Left ventricle myocardium inferior (tissue), 1 donor: ENCODE measurements around the gene SIX2. TPM values are rescaled to one million over a fixed set of nuclear protein-coding genes. Genes with fewer than 3 reads are reported as not detected.

Experiments
- DNase-seq: peaks from one replicate; pipeline ENCODE4 v3.0.0-alpha.2; 2020
- H3K27ac ChIP-seq: fragments of 200-600 bp; replicated peaks from 2 replicates; pipeline ENCODE4 v1.8.0; 2021
- H3K27me3 ChIP-seq: fragments of 200-600 bp; 2 replicates; pipeline ENCODE4 v1.8.0; 2021; ENCODE audit warnings: low read depth
- H3K36me3 ChIP-seq: fragments of 200-600 bp; 2 replicates; pipeline ENCODE4 v1.8.0; 2021
- H3K4me1 ChIP-seq: fragments of 200-600 bp; 2 replicates; pipeline ENCODE4 v1.8.0; 2021
- H3K4me3 ChIP-seq: fragments of 200-600 bp; 2 replicates; pipeline ENCODE4 v1.8.0; 2021; ENCODE audit warnings: mild to moderate bottlenecking, moderate library complexity
- H3K9me3 ChIP-seq: fragments of 200-600 bp; replicated peaks from 2 replicates; pipeline ENCODE4 v1.8.0; 2021
- CTCF ChIP-seq: fragments of 200-600 bp; IDR thresholded peaks from 2 replicates; pipeline ENCODE4 v1.8.0; 2021; ENCODE audit warnings: antibody characterized with exemption, mild to moderate bottlenecking, borderline replicate concordance
- intact Hi-C: fragments of 100-400 bp; cut with micrococcal nuclease; formaldehyde crosslinking; loops from one replicate; pipeline ENCODE4 v1.11.0; 2022
- long read RNA-seq: library from polyadenylated mRNA; unstranded; transcript quantifications from one replicate; pipeline ENCODE4 v2.0.0, GENCODE V29; 2021
- total RNA-seq: library from RNA; stranded (reverse); fragmentation: NEBNext Ultra II Directional; extraction: Animal tissue kit (Norgen Biotek cat#: 25700); gene quantifications from one replicate; pipeline ENCODE4 v1.2.1, GENCODE V29; 2021
- donor health status: DM: no; HTN: yes; CAD: no; lungs with severe emphysema.

Gene SIX2
- 0.91 TPM for total RNA-seq
- long read RNA-seq, partial matches to known transcripts: 0 of 3 reads
- long read RNA-seq, other reads (novel, unspliced or antisense): 1 of 3 reads

GRCh38 chr2:45009303-45009927, at the start of gene SIX2:
Gene SIX2, minus strand, starts transcription at chr2:45009452. Its CDS starts 342 bp downstream, at chr2:45009110.
- Histone ChIP-seq H3K4me3 (peak within 1 kb of the TSS; percentile 68), H3K9me3 (no peaks in the 10 kb centered on the region), H3K27ac (peak within 1 kb of the TSS; percentile 89), H3K36me3 (no peaks in the 10 kb centered on the region), H3K4me1 (peaks cover 87% of the 10 kb centered on the region), H3K27me3 (peaks cover 100% of the 10 kb centered on the region)
- DNase-seq: peak; percentile 90
- intact Hi-C loops: no loop called here
- no peak for TF ChIP-seq CTCF

- no peaks in the 10 kb centered on the region for H3K4me1 ChIP-seq
- intact Hi-C loops: no loop called here
- H3K27me3 ChIP-seq: peaks cover 38% of the 10 kb centered on the region
- peaks cover 10% of the 10 kb centered on the region for H3K9me3 ChIP-seq
- no peak overlapping the region for H3K27ac ChIP-seq
- no peak for DNase-seq
- H3K36me3 ChIP-seq: no peaks in the 10 kb centered on the region
- TF ChIP-seq CTCF: no peak
- no peak overlapping the region for H3K4me3 ChIP-seq
These were observed 45.9 kb upstream of the SIX2 start for GRCh38 chr2:45055162-45055605.

- DNase-seq: no peak
- Histone ChIP-seq H3K36me3 (no peaks in the 10 kb centered on the region), H3K27me3 (peaks cover 43% of the 10 kb centered on the region), H3K27ac (no peak overlapping the region), H3K9me3 (peaks cover 10% of the 10 kb centered on the region), H3K4me3 (no peak overlapping the region), H3K4me1 (no peaks in the 10 kb centered on the region)
- intact Hi-C loops: no loop called here
- TF ChIP-seq CTCF: no peak
These were observed 44.7 kb upstream of the SIX2 start for GRCh38 chr2:45053966-45054365.

GRCh38 chr2:45052388-45052928, 43.2 kb upstream of the SIX2 start:
- Histone ChIP-seq H3K9me3 (peaks cover under 1% of the 10 kb centered on the region), H3K4me1 (no peaks in the 10 kb centered on the region), H3K27ac (no peak overlapping the region), H3K27me3 (peaks cover 43% of the 10 kb centered on the region), H3K4me3 (no peak overlapping the region), H3K36me3 (no peaks in the 10 kb centered on the region)
- TF ChIP-seq CTCF: no peak
- intact Hi-C loops: no loop called here
- no peak for DNase-seq

GRCh38 chr2:45049569-45050336, 40.5 kb upstream of the SIX2 start:
- H3K9me3 ChIP-seq: no peaks in the 10 kb centered on the region
- H3K4me1 ChIP-seq: no peaks in the 10 kb centered on the region
- intact Hi-C loops: no loop called here
- H3K27me3 ChIP-seq: peaks cover 56% of the 10 kb centered on the region
- H3K36me3 ChIP-seq: no peaks in the 10 kb centered on the region
- no peak for TF ChIP-seq CTCF
- DNase-seq: no peak
- no peak overlapping the region for H3K4me3 ChIP-seq
- no peak overlapping the region for H3K27ac ChIP-seq
